Measurements from ENCODE around the gene MBNL3. TPM values are rescaled to one million over a fixed set of nuclear protein-coding genes. Genes with fewer than 3 reads are reported as not detected.

MBNL3 gene
- total and polyA plus RNA-seq, 9 of the 15 experiments (the other 6 are each of a cell fraction or from before 2014, with no cell fraction given), result under 0.01 to 0.25 (median 0.16) TPM

DNA sequence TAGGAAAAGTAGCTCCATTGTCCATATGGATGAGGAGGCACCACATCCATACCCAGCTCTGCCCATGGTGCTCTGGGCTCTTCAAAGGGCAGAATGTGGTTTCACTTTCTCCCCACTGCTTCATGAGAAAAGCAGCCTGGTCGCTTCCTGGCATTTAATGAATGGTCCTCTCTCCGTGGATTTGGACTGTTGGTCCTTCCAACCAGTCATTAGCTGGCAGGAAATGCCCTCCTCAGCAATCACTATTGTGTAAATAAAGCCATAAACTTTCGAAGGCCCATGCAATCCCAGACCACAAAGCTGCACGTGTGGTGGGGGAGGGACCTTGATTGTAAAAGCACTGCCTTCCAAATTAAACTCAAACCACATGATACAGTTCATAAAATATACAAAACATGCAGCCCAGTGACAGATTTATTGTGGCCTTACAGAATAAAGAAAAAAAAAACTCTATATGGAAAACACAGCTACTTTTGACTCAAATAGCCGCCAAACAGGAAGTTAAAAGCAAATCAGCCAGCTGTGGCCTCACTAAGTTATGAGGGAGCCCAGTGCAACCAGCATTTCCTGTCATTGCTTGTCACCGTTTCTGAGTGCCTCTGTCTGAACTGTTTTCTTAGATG, 8.1 kb downstream of the MBNL3 start:
- FAIRE-seq (no peak), ATAC-seq (no peak), DNase-seq (ENCODE audit: extremely low read depth in 1 of 4, low spot score in 3 of 4) (no peak)
- Histone ChIP-seq H3K27me3 (ENCODE audit: control insufficient read depth in 2 of 2, insufficient read depth in 2 of 2, low read length in 2 of 2) (no peaks in the 10 kb centered on the region), H3K9me3 (replicated peaks; ENCODE audit: control insufficient read depth, insufficient read depth, low read depth, low read length) (no peaks in the 10 kb centered on the region), H3K4me3 (no peak overlapping the region), H3K79me2 (ENCODE audit: control insufficient read depth, insufficient read depth, low read length) (no peaks in the 10 kb centered on the region), H3K4me1 (replicated peaks in 1 of 2; ENCODE audit: control insufficient read depth in 2 of 2, insufficient read depth in 2 of 2, low read length in 2 of 2) (no peaks in the 10 kb centered on the region), H4K20me1 (replicated peaks; ENCODE audit: control insufficient read depth, insufficient read depth, low read length) (no peaks in the 10 kb centered on the region), H3K9ac (ENCODE audit: insufficient read depth in 1 of 2, low read depth in 2 of 2, low read length in 2 of 2) (no peak overlapping the region), H3K4me2 (ENCODE audit: insufficient read depth, low read length) (peak overlapping the region; percentile 50), H2AFZ (ENCODE audit: low read depth, low read length) (peak overlapping the region; percentile 48), H3K36me3 (ENCODE audit: control insufficient read depth, insufficient read depth, low read length) (no peaks in the 10 kb centered on the region), H3K9me1 (ENCODE audit: control insufficient read depth, insufficient read depth, low read length) (no peaks in the 10 kb centered on the region), H3K27ac (ENCODE audit: extremely low read depth, low read depth, low read length) (no peak overlapping the region)
- in situ Hi-C loops (cut with MboI) (no loop called here), intact Hi-C loops (cut with micrococcal nuclease) (no loop called here)
- ChIA-PET CTCF (ENCODE audit: low intra/inter-chr PET ratio) (no interaction called here), POLR2A (interaction anchor here (0.9 kb wide), 1 partner anchor 17 kb away, joined by 4 read pairs; no protein-coding TSS in a partner anchor)
- 9% methylated on average over 6 of the region's 6 CpGs for WGBS (ENCODE audit: insufficient coverage, low coverage, missing lambda C conversion rate)
- no TSS peak for BruUV-seq (replicated peaks)
- TF ChIP-seq SETDB1 (IDR thresholded peaks at IDR 0.05; ENCODE audit: low read length), result no peak
- no peak for TF ChIP-seq KAT7 (CRISPR knock-in tag; IDR thresholded peaks at IDR 0.05; ENCODE audit: borderline replicate concordance)
- peak; percentile 53; the same call in 1 of the 2 replicates for TF ChIP-seq GABPA (tag; conservative IDR thresholded peaks at IDR 0.05; ENCODE audit: low read depth)
- TF ChIP-seq BHLHE40 (IDR thresholded peaks at IDR 0.05; ENCODE audit: low read length), result peak; percentile 57
- no peak for TF ChIP-seq FOXA1 (IDR thresholded peaks at IDR 0.05; ENCODE audit: borderline replicate concordance)
- TF ChIP-seq, protein P1, sequence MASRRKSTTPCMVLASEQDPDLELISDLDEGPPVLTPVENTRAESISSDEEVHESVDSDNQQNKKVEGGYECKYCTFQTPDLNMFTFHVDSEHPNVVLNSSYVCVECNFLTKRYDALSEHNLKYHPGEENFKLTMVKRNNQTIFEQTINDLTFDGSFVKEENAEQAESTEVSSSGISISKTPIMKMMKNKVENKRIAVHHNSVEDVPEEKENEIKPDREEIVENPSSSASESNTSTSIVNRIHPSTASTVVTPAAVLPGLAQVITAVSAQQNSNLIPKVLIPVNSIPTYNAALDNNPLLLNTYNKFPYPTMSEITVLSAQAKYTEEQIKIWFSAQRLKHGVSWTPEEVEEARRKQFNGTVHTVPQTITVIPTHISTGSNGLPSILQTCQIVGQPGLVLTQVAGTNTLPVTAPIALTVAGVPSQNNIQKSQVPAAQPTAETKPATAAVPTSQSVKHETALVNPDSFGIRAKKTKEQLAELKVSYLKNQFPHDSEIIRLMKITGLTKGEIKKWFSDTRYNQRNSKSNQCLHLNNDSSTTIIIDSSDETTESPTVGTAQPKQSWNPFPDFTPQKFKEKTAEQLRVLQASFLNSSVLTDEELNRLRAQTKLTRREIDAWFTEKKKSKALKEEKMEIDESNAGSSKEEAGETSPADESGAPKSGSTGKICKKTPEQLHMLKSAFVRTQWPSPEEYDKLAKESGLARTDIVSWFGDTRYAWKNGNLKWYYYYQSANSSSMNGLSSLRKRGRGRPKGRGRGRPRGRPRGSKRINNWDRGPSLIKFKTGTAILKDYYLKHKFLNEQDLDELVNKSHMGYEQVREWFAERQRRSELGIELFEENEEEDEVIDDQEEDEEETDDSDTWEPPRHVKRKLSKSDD (conservative IDR thresholded peaks at IDR 0.05; ENCODE audit: low read length), result no peak
- no peak for TF ChIP-seq GATAD2A (IDR thresholded peaks at IDR 0.05)
- TF ChIP-seq, protein P2, sequence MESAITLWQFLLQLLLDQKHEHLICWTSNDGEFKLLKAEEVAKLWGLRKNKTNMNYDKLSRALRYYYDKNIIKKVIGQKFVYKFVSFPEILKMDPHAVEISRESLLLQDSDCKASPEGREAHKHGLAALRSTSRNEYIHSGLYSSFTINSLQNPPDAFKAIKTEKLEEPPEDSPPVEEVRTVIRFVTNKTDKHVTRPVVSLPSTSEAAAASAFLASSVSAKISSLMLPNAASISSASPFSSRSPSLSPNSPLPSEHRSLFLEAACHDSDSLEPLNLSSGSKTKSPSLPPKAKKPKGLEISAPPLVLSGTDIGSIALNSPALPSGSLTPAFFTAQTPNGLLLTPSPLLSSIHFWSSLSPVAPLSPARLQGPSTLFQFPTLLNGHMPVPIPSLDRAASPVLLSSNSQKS (CRISPR knock-in tag; IDR thresholded peaks at IDR 0.05), result no peak
- no peak for TF ChIP-seq TCF7 (IDR thresholded peaks at IDR 0.05; ENCODE audit: borderline replicate concordance)
- no peak for TF ChIP-seq ZBED1 (IDR thresholded peaks at IDR 0.05)
- TF ChIP-seq, protein P3, sequence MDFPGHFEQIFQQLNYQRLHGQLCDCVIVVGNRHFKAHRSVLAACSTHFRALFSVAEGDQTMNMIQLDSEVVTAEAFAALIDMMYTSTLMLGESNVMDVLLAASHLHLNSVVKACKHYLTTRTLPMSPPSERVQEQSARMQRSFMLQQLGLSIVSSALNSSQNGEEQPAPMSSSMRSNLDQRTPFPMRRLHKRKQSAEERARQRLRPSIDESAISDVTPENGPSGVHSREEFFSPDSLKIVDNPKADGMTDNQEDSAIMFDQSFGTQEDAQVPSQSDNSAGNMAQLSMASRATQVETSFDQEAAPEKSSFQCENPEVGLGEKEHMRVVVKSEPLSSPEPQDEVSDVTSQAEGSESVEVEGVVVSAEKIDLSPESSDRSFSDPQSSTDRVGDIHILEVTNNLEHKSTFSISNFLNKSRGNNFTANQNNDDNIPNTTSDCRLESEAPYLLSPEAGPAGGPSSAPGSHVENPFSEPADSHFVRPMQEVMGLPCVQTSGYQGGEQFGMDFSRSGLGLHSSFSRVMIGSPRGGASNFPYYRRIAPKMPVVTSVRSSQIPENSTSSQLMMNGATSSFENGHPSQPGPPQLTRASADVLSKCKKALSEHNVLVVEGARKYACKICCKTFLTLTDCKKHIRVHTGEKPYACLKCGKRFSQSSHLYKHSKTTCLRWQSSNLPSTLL (IDR thresholded peaks at IDR 0.05), result no peak
- no peak for TF ChIP-seq RNF2 (IDR thresholded peaks at IDR 0.05)
- TF ChIP-seq ZNF444 (CRISPR knock-in tag; IDR thresholded peaks at IDR 0.05), result no peak
- no peak for TF ChIP-seq POLR2G (IDR thresholded peaks at IDR 0.05; ENCODE audit: low read depth, low read length)
- TF ChIP-seq ZNF764 (CRISPR knock-in tag; IDR thresholded peaks at IDR 0.05; ENCODE audit: low read depth), result no peak
- no peak for TF ChIP-seq NFE2 (IDR thresholded peaks at IDR 0.05; ENCODE audit: low read depth)
- TF ChIP-seq, protein P4, sequence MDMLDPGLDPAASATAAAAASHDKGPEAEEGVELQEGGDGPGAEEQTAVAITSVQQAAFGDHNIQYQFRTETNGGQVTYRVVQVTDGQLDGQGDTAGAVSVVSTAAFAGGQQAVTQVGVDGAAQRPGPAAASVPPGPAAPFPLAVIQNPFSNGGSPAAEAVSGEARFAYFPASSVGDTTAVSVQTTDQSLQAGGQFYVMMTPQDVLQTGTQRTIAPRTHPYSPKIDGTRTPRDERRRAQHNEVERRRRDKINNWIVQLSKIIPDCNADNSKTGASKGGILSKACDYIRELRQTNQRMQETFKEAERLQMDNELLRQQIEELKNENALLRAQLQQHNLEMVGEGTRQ (CRISPR knock-in tag; IDR thresholded peaks at IDR 0.05), result no peak
- 0 out of 2 replicates have a peak, but pooled peaks have one; percentile 26 for TF ChIP-seq L3MBTL2 (IDR thresholded peaks at IDR 0.05)
- TF ChIP-seq RUNX1 (IDR thresholded peaks at IDR 0.05; ENCODE audit: low read depth), result no peak
